HL-60 (cell line): ENCODE data around the gene ZNF570.

Source experiments
- DNase-seq, 2 experiments: peaks; one replicate each; pipeline ENCODE4 v3.0.0-alpha.2; 2010 to 2020; ENCODE audit warnings: low read depth in 1 of 2, low spot score in 1 of 2
- H3K27ac ChIP-seq: fragments of 250-450 bp; sonication (Bioruptor Pico); replicated peaks from 2 replicates; pipeline ENCODE4 v1.5.1; 2020; ENCODE audit warnings: mild to moderate bottlenecking, moderate library complexity
- H3K27me3 ChIP-seq: fragments of 250-450 bp; sonication (Bioruptor Pico); 2 replicates; pipeline ENCODE4 v1.5.1; 2021; ENCODE audit warnings: mild to moderate bottlenecking, moderate library complexity; ENCODE audit not compliant: insufficient read depth, poor library complexity, severe bottlenecking
- H3K4me3 ChIP-seq: replicated peaks from 2 replicates; pipeline ENCODE4 v1.5.1; 2011; ENCODE audit warnings: mild to moderate bottlenecking, control low read depth, low read length; ENCODE audit not compliant: insufficient read depth
- CTCF ChIP-seq: IDR thresholded peaks from one replicate; pipeline ENCODE4 v1.5.1; 2011; ENCODE audit warnings: low read length, control low read depth, inconsistent platforms; ENCODE audit not compliant: insufficient read depth
- GABPA ChIP-seq: IDR thresholded peaks from 2 replicates; pipeline ENCODE4 v1.6.1; 2012; ENCODE audit warnings: low read depth
- POLR2AphosphoS5 ChIP-seq: IDR thresholded peaks from 2 replicates; pipeline ENCODE4 v1.6.1; 2012; ENCODE audit warnings: low read depth
- SPI1 ChIP-seq: IDR thresholded peaks from 2 replicates; pipeline ENCODE4 v1.6.1; 2012; ENCODE audit warnings: low read depth, mild to moderate bottlenecking, borderline replicate concordance
- long read RNA-seq: library from polyadenylated mRNA; unstranded; transcript quantifications from one replicate; pipeline ENCODE4 v2.0.0, GENCODE V29; 2020
- TF ChIP-seq, protein P1 (sequence below): IDR thresholded peaks from 2 replicates; pipeline ENCODE4 v1.6.1; 2012; ENCODE audit warnings: low read depth; ENCODE audit not compliant: insufficient replicate concordance

Gene ZNF570
- long read RNA-seq, full-length matches to known transcripts = 1 of 2 reads
- long read RNA-seq, partial matches to known transcripts = 0 of 2 reads
- long read RNA-seq, other reads (novel, unspliced or antisense) = 1 of 2 reads

DNA sequence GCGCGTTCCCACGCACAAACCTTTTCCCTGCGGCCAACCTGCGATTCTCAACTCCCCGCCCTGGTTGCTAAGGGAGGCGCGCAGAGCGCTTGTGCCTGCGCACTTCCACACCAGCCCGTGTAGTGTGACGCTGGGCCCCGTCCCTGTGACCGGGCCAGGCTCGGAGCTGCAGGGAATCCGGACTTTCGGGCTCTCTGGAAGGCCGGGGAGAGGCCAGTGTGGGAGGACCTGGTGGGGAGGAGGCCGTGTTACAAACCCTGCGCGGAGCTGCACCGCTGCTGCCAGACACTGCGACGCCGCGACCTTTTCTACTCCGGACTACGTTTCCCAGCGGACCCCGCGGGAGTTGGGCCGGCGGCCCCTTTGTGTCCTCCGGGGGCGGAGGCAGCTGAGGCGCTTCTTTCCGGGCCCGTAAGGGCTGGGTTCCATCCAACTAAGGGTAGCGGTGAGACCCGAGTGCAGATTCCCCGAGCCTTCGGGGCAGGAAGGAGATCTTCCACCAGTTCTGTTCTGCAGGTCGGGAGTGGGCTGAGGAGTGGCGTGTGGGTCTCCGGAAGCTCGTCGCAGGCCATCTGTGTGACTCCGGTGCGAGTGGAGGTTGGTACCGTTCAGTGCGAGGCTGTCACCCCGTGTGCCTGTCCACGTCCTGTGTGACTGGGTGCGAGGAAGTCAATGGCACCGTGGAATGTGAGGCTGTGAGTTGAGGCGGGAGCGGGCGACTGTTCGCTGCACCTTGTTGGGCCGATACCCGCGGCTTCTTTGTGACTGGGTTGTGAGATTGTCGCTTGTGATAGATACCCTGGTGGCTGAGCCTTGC is at the start of gene ZNF570:
TSS of gene ZNF570 (plus strand) at position 396 of the 817 bp plus-strand sequence. CDS start 999 bp downstream, outside the sequence.
- no peak for TF ChIP-seq SPI1
- TF ChIP-seq GABPA = peak; percentile 88
- TF ChIP-seq, protein P1, sequence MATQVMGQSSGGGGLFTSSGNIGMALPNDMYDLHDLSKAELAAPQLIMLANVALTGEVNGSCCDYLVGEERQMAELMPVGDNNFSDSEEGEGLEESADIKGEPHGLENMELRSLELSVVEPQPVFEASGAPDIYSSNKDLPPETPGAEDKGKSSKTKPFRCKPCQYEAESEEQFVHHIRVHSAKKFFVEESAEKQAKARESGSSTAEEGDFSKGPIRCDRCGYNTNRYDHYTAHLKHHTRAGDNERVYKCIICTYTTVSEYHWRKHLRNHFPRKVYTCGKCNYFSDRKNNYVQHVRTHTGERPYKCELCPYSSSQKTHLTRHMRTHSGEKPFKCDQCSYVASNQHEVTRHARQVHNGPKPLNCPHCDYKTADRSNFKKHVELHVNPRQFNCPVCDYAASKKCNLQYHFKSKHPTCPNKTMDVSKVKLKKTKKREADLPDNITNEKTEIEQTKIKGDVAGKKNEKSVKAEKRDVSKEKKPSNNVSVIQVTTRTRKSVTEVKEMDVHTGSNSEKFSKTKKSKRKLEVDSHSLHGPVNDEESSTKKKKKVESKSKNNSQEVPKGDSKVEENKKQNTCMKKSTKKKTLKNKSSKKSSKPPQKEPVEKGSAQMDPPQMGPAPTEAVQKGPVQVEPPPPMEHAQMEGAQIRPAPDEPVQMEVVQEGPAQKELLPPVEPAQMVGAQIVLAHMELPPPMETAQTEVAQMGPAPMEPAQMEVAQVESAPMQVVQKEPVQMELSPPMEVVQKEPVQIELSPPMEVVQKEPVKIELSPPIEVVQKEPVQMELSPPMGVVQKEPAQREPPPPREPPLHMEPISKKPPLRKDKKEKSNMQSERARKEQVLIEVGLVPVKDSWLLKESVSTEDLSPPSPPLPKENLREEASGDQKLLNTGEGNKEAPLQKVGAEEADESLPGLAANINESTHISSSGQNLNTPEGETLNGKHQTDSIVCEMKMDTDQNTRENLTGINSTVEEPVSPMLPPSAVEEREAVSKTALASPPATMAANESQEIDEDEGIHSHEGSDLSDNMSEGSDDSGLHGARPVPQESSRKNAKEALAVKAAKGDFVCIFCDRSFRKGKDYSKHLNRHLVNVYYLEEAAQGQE = no peak
- peak; percentile 29; the same call in 1 of the 2 replicates for TF ChIP-seq POLR2AphosphoS5
- TF ChIP-seq CTCF = no peak
- Histone ChIP-seq H3K27ac (peak within 1 kb of the TSS; percentile 78), H3K27me3 (no peaks in the 10 kb centered on the region), H3K4me3 (peak within 1 kb of the TSS; percentile 93)
- DNase-seq = peak; percentile 76 to 91

- Histone ChIP-seq H3K27me3 (no peaks in the 10 kb centered on the region), H3K27ac (no peak overlapping the region), H3K4me3 (no peak overlapping the region)
- TF ChIP-seq POLR2AphosphoS5 = no peak
- no peak for TF ChIP-seq CTCF
- TF ChIP-seq, protein P1 = no peak
- TF ChIP-seq GABPA = no peak
- TF ChIP-seq SPI1 = no peak
- DNase-seq = no peak
Observed at GRCh38 chr19:37452500-37453245, 16.5 kb upstream of the ZNF570 start.

- TF ChIP-seq GABPA (no peak), SPI1 (no peak), POLR2AphosphoS5 (no peak), CTCF (no peak)
- TF ChIP-seq, protein P1 = no peak
- Histone ChIP-seq H3K4me3 (peak overlapping the region; percentile 72), H3K27ac (peak overlapping the region; percentile 96), H3K27me3 (no peaks in the 10 kb centered on the region)
- DNase-seq = peak in 1 of 2 experiments; percentile 13
Observed at GRCh38 chr19:37466277-37466797, 2.8 kb upstream of the ZNF570 start.
